Endothelial cell (in vitro differentiated cells): ENCODE measurements around the gene COL11A2. TPM values are rescaled to one million over a fixed set of nuclear protein-coding genes. Genes with fewer than 3 reads are reported as not detected.

Experiments used
- DNase-seq: peaks from one replicate; pipeline ENCODE4 v3.0.0; 2021; ENCODE audit warnings: low spot score
- H3K27ac Mint-ChIP-seq: one replicate; pipeline ENCODE4 v1.8.0; 2021; ENCODE audit warnings: mixed read lengths, inconsistent platforms; ENCODE audit not compliant: unreplicated experiment
- H3K27me3 Mint-ChIP-seq: one replicate; pipeline ENCODE4 v1.8.0; 2021; ENCODE audit warnings: mild to moderate bottlenecking, moderate library complexity, mixed read lengths, inconsistent platforms; ENCODE audit not compliant: unreplicated experiment
- H3K36me3 Mint-ChIP-seq: one replicate; pipeline ENCODE4 v1.8.0; 2021; ENCODE audit warnings: mild to moderate bottlenecking, low read depth, mixed read lengths, inconsistent platforms; ENCODE audit not compliant: unreplicated experiment
- H3K4me1 Mint-ChIP-seq: one replicate; pipeline ENCODE4 v1.8.0; 2021; ENCODE audit warnings: mild to moderate bottlenecking, mixed read lengths, inconsistent platforms; ENCODE audit not compliant: unreplicated experiment
- H3K4me3 Mint-ChIP-seq: one replicate; pipeline ENCODE4 v1.8.0; 2021; ENCODE audit warnings: mild to moderate bottlenecking, mixed read lengths, inconsistent platforms; ENCODE audit not compliant: unreplicated experiment
- H3K9me3 Mint-ChIP-seq: one replicate; pipeline ENCODE4 v1.8.0; 2021; ENCODE audit warnings: mixed read lengths, inconsistent platforms; ENCODE audit not compliant: unreplicated experiment
- total RNA-seq: library from RNA; stranded (reverse); fragmentation: NEBNext Ultra II Directional; extraction: Animal tissue kit (Norgen Biotek cat#: 25700); gene quantifications from one replicate; pipeline ENCODE4 v1.2.1, GENCODE V29; 2021; ENCODE audit not compliant: unreplicated experiment
- TF ChIP-seq, protein P1 (sequence below): fragments of 200-600 bp; sonication (generic); IDR thresholded peaks from one replicate; pipeline ENCODE4 v1.5.0; 2021; ENCODE audit warnings: antibody characterized with exemption; ENCODE audit not compliant: unreplicated experiment

COL11A2 gene
- total RNA-seq, 1 donor from 2014 or later, result 127 TPM

DNA sequence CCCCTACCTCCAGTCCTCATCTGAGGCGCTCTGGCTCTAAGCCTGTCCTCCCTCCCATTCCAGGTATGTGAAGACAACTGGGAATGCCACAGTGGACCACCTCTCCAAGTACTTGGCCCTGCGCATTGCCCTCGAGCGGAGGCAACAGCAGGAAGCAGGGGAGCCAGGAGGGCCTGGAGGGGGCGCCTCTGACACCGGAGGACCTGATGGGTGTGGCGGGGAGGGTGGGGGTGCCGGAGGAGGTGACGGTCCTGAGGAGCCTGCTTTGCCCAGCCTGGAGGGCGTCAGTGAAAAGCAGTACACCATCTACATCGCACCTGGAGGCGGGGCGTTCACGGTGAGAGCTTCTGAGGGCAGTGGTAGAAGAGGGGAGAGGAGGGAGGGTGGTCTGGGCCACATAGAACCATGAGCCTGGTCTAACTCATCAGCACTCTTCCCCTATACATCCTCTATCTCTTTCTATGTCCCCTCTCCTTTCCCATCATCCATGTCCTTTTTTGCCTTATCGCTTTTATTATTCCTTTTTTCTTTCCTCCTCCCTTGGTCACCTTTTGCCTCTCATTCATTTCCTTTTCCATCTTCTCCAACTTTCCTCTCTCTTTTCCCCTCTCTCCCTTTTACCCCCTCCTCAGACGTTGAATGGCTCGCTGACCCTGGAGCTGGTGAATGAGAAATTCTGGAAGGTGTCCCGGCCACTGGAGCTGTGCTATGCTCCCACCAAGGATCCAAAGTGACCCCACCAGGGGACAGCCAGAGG, 19.6 kb upstream of the COL11A2 start:
- TF ChIP-seq, protein P1, sequence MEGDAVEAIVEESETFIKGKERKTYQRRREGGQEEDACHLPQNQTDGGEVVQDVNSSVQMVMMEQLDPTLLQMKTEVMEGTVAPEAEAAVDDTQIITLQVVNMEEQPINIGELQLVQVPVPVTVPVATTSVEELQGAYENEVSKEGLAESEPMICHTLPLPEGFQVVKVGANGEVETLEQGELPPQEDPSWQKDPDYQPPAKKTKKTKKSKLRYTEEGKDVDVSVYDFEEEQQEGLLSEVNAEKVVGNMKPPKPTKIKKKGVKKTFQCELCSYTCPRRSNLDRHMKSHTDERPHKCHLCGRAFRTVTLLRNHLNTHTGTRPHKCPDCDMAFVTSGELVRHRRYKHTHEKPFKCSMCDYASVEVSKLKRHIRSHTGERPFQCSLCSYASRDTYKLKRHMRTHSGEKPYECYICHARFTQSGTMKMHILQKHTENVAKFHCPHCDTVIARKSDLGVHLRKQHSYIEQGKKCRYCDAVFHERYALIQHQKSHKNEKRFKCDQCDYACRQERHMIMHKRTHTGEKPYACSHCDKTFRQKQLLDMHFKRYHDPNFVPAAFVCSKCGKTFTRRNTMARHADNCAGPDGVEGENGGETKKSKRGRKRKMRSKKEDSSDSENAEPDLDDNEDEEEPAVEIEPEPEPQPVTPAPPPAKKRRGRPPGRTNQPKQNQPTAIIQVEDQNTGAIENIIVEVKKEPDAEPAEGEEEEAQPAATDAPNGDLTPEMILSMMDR, result no peak
- Mint-ChIP-seq H3K27ac (no peak overlapping the region), H3K4me1 (peaks cover 18% of the 10 kb centered on the region), H3K36me3 (peaks cover 28% of the 10 kb centered on the region), H3K27me3 (peaks cover 36% of the 10 kb centered on the region), H3K4me3 (peak overlapping the region; percentile 71), H3K9me3 (no peaks in the 10 kb centered on the region)
- no peak for DNase-seq

GRCh38 chr6:33211136-33211535, 18.9 kb upstream of the COL11A2 start:
- peaks cover 36% of the 10 kb centered on the region for H3K27me3 Mint-ChIP-seq
- DNase-seq, result no peak

DNA sequence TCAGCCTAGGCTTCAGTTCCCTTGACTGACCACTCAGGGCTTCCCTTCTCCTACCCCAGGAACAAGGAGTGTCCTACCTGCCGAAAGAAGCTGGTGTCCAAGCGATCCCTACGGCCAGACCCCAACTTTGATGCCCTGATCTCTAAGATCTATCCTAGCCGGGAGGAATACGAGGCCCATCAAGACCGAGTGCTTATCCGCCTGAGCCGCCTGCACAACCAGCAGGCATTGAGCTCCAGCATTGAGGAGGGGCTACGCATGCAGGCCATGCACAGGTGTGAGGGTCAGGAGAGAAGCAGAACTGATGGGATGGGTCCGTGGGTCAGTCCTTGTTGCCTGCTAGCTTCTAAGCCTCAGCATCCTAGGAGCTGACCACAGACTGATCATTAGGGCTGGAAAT, 17.6 kb upstream of the COL11A2 start:
- Mint-ChIP-seq H3K36me3 (peaks cover 28% of the 10 kb centered on the region), H3K27me3 (peaks cover 34% of the 10 kb centered on the region), H3K4me1 (peaks cover 34% of the 10 kb centered on the region), H3K4me3 (peak overlapping the region; percentile 97), H3K27ac (no peak overlapping the region), H3K9me3 (no peaks in the 10 kb centered on the region)
- TF ChIP-seq, protein P1, result no peak
- no peak for DNase-seq

More at GRCh38 chr6:33211136-33211535, 18.9 kb upstream of the COL11A2 start:
- Mint-ChIP-seq H3K36me3 (peaks cover 28% of the 10 kb centered on the region), H3K27ac (no peak overlapping the region), H3K4me1 (peaks cover 22% of the 10 kb centered on the region), H3K4me3 (no peak overlapping the region), H3K9me3 (no peaks in the 10 kb centered on the region)
- TF ChIP-seq, protein P1, result no peak

GRCh38 chr6:33208091-33208967, 16.1 kb upstream of the COL11A2 start, which contains the start of gene RING1:
RING1 (plus strand) TSS chr6:33208500; CDS start chr6:33208823, 323 bp downstream.
- peaks cover 41% of the 10 kb centered on the region for H3K4me1 Mint-ChIP-seq
- peak within 1 kb of the TSS; percentile 97 for H3K4me3 Mint-ChIP-seq
- H3K27ac Mint-ChIP-seq, result peak within 1 kb of the TSS; percentile 95

More at GRCh38 chr6:33208091-33208967, 16.1 kb upstream of the COL11A2 start, which contains the start of gene RING1:
- Mint-ChIP-seq H3K36me3 (peaks cover 37% of the 10 kb centered on the region), H3K27me3 (peaks cover 30% of the 10 kb centered on the region), H3K9me3 (no peaks in the 10 kb centered on the region)
- DNase-seq, result peak; percentile 68
- TF ChIP-seq, protein P1, result no peak
